ENCODE results near the gene OR4K5.
"Not testable (repeated sequence)": the region's sequence is repeated elsewhere in the genome, so short reads cannot be mapped to it uniquely, and the experiment has no call there.

The OR4K5 gene, protein sequence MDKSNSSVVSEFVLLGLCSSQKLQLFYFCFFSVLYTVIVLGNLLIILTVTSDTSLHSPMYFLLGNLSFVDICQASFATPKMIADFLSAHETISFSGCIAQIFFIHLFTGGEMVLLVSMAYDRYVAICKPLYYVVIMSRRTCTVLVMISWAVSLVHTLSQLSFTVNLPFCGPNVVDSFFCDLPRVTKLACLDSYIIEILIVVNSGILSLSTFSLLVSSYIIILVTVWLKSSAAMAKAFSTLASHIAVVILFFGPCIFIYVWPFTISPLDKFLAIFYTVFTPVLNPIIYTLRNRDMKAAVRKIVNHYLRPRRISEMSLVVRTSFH

DNA sequence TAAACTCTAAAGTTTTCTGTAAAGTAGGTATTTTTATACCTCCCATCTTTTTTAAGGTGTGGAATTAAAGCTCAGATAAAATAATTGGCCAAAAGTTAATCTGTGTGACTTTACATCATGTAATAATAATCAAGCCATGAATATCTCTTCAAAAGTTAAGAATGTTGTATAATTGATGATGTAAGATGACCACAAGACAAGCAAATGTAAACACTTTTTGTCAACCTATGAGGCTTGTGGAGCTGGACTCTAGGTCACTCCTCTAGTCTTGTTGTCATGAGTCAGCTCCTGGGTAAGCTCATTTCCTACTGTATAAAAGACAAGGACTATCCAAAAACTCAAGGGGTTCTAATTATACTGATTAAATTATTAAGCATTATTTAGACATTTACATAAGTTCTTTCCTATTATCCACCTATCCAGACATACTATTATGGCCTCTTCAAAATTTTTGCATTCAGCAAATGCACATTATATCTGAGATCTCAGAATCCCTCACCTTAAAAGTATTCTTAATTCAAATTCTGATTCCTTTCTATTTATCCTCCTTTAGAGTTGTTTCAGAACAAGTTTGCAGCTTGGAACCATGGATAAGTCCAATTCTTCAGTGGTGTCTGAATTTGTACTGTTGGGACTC lies at the start of gene OR4K5:
OR4K5 (plus strand) TSS at position 587 of the 637 bp plus-strand sequence; CDS start at position 587, 0 bp downstream.
- Histone ChIP-seq H3K4me3 (no peak within 1 kb of the TSS), H3K27ac (no peak within 1 kb of the TSS)

DNA sequence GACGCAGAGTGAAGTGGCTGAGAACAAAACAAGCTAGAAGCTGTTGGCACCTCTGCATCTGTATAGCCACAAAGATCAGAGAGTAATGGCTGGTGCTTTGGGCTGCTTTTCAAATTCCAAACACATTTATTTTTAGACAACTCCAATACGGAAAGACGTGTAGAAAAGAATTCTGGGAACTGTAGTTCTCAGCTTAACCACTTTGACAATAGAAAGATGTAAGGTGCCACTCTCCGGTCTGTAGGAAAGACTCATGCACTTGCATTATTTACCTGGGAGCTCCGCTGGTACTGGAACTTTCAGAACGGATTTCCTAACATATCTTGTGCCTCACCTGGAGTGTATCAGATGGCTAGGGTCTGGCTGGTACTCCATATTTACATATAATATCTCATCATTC lies 47.2 kb upstream of the OR4K5 start:
- no peak overlapping the region for H3K27ac ChIP-seq
- H3K4me3 ChIP-seq: no peak overlapping the region

DNA sequence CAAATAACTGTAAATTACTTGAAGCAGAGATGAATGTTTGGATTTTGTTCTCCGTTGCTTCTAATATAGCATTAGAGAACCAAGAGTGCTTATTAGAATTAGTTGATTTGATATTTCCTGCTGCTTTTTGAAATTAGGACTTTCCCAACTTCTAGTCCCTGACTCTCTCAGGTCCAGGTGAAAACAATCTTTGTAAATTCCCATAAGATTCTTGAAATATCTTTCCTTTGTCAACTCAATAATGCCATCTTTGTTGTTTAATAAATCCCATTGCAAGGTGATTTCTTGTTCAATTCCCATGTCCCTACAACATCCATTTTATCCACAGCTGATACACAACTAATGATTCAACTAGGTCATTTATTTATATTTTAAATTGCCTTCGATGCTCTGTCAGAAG lies 45.6 kb upstream of the OR4K5 start, which contains the start of gene OR4K2:
OR4K2 (plus strand) TSS at position 301 of the 400 bp plus-strand sequence. CDS start 1,126 bp downstream, outside the sequence.
- Histone ChIP-seq H3K4me3 (no peak within 1 kb of the TSS), H3K27ac (no peak within 1 kb of the TSS)

DNA sequence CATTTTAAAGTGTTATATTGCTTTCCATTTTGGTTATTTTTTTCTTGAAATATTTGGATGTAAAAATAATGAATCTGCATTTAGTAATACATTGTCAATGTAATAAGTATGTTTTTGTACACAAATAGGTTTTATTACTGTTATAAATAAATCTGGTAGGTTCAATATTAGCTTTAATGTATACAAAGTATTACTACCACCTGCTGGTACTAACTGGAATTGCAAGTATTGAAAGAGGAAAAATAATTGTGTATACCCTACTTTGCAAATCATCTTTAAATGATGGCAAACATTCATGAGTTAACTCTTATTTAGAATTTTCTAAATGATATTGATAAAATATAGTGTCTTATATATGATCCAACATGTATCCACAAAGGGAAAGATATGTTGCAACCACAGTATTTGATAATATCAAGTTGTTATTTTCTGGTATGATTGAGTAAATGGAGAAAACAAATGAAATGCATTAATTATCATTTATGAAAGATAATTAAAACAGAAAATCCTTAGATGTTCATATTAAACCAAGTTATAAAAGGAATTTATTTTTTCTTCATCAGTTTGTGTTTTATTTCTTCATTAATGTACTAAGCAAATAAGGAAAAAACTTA lies 42.3 kb upstream of the OR4K5 start:
- Histone ChIP-seq H3K27ac (no peak overlapping the region), H3K4me3 (no peak overlapping the region)

DNA sequence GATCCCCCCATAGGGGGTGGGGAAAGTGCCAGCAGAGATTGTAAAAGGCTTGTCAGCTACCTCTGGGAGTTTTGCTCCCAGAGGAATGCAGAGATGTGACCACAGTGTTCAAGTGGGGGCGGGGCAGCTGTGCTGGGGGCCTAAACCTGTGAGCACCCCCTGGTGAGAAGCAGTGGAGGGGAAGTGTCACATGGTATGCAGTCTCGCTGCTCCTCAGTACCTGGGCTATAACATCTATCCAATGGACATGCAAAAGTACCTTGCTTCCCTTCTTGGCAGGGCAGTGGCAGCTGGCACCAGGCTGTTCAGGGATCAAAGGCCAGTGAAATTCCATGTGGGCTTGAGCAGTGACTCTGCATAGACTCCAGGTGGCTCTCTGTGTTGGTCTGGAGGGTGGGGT lies 25.1 kb upstream of the OR4K5 start:
- no peak overlapping the region for H3K27ac ChIP-seq
- no peak overlapping the region for H3K4me3 ChIP-seq

DNA sequence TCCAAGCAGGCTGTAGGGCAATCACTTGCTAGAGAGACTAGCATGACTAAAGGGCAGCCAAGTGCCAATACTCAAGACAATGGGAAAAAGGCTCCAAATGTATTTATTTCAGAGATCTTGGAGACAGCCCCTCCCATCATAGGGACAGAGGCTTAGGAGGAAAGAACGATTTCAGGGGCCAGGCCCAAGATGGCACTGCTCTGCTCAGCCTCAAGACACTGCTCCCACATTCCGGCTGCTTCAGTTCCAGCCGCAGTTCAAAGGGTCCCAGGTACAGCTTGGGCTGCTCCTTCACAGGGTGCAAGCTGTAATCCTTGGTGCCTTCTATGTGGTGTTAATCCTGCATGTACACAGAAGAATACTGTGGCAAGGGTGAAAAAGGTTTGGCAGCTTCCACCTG lies 19.4 kb upstream of the OR4K5 start:
- Histone ChIP-seq H3K4me3 (no peak overlapping the region), H3K27ac (no peak overlapping the region)

DNA sequence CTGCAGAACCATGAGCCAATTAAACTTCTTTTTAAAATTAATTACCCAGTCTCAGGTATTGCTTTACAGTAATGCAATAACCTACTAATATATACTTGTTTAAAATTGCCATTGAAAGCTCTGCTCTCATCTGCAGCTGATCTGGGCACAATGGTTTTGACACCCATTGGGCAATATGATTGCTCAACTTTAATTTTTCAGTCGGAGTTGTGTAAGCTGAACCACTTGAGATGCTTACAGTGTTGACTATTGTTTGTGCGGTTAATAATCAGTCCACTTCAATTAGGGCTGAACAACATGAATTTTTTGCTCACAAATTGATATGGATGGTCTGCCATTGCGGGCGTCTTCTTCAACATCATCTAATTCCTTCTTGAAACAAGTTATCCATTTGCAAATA lies 18.0 kb upstream of the OR4K5 start:
- Histone ChIP-seq H3K27ac (no peak overlapping the region), H3K4me3 (no peak overlapping the region)

DNA sequence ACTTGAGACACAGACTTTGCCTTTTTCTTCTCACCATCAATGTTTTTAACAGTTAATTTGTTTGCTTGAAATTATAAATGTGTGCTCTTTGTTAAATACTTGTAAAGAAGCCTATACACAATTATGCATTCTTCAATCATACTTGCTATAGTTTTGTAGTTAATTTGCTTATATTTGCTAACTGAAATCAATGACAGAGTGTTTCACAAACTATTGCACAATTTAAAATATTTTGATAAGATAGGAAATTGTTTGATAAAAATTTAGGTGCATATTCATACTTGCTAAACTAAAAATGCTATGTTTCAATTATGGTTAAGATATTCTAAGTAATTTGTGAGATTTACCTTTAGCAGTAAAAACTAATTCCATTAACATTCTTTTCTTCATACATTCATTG lies 13.7 kb upstream of the OR4K5 start:
- no peak overlapping the region for H3K4me3 ChIP-seq

DNA sequence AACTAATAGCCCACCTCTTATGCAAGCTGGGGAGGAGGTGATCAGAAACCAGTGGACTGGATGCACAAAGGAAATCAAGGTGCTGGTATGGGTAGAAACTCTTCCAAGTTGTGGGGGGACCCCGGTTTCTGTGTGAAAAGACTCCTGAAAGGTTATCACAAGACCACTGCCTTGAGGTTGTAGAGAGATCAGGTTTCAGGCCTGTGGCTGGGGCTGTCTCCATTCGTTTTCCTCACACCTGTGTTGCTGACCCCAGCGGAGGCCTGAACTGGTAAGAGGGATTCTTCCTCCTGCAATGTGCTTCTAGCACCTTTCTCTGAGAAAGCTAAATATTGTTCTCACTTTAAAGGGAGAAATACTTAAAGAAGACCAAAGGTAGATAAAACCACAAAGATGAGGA lies 9.3 kb upstream of the OR4K5 start:
- no peak overlapping the region for H3K4me3 ChIP-seq
- H3K27ac ChIP-seq: no peak overlapping the region

More for the DNA sequence above, 13.7 kb upstream of the OR4K5 start:
- H3K27ac ChIP-seq: no peak overlapping the region

DNA sequence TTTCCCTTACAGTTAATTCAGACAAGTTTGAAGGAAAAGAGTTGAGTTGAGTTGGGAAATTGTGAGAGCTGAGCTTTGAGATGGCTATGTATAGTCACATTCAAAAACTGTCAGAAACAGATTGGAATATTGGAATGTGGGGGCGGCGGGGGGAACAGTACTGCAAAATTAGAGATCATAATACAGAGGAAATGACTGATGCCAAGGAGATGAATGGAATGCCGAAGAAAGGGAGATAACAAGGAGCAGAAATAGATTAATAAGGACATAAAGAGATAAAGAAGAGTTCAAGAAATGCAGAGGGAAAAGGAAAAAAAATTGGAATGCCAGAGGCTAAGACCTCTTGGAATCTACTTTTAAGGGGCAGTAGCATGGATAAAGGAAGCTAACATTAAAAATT lies 3.2 kb upstream of the OR4K5 start:
- no peak overlapping the region for H3K27ac ChIP-seq
- H3K4me3 ChIP-seq: no peak overlapping the region

DNA sequence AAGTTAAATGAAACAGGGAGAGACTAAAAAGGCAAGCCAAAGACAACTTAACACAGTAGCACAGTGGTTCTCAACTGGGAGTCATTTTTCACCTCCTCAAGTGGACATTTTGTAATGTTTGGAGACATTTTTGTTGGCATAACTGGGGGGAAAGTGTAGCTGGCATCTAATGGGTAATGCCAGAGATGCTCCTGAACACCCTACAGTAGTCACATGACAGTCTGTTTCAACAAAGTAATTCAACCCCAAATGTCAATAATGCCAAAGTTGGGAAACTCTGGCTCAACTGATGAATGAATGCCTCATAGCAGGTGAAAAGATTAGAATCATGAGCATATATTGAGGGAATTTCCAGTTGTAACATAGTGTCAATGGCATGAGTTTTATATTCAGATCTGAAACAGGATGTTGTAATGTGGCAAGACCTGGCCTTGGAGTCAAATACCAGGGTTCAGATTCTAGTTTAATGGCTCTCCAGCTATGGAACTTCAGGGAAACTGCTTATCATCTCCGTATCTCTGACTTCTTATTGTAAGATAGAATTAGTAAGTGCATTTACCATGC lies 2.4 kb upstream of the OR4K5 start:
- H3K4me3 ChIP-seq: no peak overlapping the region
- H3K27ac ChIP-seq: no peak overlapping the region

DNA sequence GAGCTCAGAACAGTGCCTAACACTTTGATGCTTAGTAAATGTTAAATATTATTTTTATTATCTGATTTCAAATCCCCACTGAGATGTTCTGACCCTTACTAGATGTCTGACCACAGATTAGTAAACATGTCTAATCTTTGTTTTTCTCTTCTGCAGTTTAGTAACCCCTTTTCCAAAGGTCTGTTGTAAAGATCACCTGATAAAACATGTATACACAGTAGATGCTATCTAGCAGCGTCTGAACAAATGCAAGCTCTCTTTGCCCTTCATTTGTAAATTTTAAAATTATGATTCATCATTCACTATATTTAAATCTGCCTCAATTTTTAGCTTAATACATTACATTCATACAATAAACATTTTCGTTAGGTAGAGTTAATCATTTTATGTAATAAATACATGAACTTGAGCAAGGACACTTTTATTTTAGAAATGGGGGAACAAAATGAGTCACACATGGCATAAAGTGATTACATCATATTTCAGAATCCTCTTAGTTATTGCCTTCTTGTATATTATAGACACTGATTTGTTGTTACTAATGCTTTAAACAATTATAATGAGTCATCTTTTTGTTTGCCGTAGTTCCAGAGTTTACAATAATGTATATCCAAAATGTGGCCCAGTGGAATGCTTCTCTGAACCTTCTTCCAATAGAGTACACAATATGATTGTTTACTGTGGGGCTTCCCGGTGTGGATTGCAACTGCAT lies 1.7 kb upstream of the OR4K5 start:
- no peak overlapping the region for H3K4me3 ChIP-seq
- no peak overlapping the region for H3K27ac ChIP-seq

DNA sequence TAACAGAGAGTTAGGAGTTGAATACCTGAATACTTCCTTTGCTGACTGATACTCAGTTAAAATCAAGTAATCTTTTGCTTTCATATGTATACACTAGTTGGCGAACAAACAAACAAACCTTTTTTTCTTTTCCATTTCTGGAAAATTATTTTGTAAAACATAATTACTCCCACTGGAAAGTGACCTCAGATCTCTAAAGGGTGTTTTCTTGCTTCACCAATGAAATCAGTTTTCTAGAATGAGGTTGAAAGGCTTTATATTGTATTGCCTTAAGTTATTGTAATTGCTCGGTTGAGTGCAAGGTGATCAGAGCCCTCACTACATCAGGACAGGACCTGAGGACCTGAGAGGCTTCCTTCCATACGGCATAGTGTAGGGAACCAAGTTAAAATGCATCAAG lies 10.2 kb downstream of the OR4K5 start, which contains the start of gene OR4K1:
OR4K1 (plus strand) TSS at position 301 of the 400 bp plus-strand sequence. CDS start 4,750 bp downstream, outside the sequence.
- no peak within 1 kb of the TSS for H3K27ac ChIP-seq
- no peak within 1 kb of the TSS for H3K4me3 ChIP-seq

DNA sequence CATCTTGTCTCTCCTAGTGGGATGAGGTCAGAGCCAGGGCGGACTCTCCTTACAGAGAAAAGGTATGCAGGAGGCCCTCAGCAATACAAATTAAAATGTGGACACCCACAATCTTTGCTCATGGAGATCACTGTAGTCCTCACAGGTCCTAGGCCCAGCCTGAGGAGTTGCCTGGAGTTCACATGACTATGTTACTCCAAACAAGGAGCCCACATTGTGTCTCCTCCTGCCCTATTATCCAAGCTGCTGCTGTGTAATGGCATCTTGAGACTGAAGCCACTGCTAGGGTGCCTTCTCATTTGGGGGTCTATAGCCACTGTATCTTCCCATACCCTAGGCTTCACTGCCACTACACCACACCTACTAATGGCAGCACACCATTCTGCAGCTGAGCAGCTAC lies 21.3 kb downstream of the OR4K5 start:
- Histone ChIP-seq H3K4me3 (no peak overlapping the region), H3K27ac (no peak overlapping the region)

DNA sequence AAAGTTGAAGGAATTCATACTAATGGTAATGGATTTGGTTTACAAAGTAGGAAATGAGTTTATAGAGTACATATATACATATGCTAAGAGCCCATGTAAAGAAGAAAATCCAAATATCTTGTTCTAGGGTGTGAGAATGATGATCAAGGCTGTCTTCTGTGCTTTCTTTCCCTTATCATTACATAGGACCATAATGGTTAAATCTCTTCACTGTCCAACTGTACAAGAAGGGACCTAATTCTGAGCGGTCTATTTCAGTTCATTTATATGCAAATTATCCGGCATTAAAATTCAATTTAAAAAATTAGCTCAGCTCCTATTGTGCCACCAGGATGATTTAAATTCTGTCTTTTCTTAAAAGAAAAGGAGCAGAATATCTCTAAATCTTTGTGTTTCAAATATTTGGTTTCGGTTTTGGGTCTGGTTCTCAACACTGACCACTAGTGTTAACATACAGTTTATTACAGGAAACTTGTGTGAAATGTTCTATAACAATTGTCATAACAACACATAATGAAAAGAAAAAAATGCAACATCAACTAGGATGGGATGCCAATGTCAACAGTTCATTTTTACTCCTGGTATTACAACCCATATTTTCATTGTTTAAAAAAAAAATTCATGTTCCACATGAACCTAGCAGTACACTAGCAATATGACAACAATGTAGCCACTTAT lies 27.1 kb downstream of the OR4K5 start:
- no peak overlapping the region for H3K27ac ChIP-seq
- H3K4me3 ChIP-seq: no peak overlapping the region

DNA sequence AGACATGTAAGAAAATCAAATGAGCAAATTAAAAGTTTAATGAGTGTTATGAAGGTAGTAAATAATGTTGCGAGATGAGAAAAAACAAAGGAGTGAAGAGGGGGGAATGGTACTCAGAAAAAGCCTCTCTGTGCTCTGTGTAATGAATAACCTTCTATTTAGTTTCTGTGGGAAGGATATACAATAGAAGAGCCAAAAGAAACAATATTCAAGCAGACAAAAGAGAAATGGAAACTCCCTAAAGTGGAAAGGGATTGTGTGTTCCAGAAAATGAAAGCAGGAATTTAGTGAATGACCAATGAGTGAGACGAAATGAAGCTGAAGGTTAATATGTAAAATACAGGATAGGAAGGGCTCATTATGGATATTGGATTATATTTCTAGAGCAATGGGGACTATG lies 28.8 kb downstream of the OR4K5 start:
- Histone ChIP-seq H3K4me3 (no peak overlapping the region), H3K27ac (no peak overlapping the region)

DNA sequence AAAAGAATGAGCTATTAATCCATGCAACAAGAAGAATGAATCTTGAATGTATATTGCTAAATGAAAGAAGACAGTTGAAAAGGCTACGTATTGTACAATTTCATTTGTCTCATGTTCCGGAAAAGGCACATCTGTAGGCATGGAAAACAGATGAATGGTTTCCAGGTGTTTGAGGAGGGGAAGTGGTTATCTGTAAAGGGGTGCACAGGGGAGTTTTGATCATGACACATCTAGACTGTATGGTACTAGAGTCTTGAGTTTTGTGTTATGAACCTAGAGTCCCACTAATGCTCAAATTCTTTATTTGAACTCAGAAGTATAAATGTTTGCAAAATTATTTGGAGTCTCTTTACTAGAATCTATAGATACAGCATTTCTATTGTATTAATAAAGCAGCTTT lies 49.3 kb downstream of the OR4K5 start:
- not testable (repeated sequence) for H3K27ac ChIP-seq, H3K4me3 ChIP-seq

All from skin epidermis (tissue), 12 donors.